Endothelial cell (in vitro differentiated cells): ENCODE data around the gene ALOX5. TPM values are rescaled to one million over a fixed set of nuclear protein-coding genes. Genes with fewer than 3 reads are reported as not detected.
"Not testable (repeated sequence)": the region's sequence is repeated elsewhere in the genome, so short reads cannot be mapped to it uniquely, and the experiment has no call there.

Source experiments
- DNase-seq: peaks from one replicate; pipeline ENCODE4 v3.0.0; 2021; ENCODE audit warnings: low spot score
- H3K27ac Mint-ChIP-seq: one replicate; pipeline ENCODE4 v1.8.0; 2021; ENCODE audit warnings: mixed read lengths, inconsistent platforms; ENCODE audit not compliant: unreplicated experiment
- H3K27me3 Mint-ChIP-seq: one replicate; pipeline ENCODE4 v1.8.0; 2021; ENCODE audit warnings: mild to moderate bottlenecking, moderate library complexity, mixed read lengths, inconsistent platforms; ENCODE audit not compliant: unreplicated experiment
- H3K36me3 Mint-ChIP-seq: one replicate; pipeline ENCODE4 v1.8.0; 2021; ENCODE audit warnings: mild to moderate bottlenecking, low read depth, mixed read lengths, inconsistent platforms; ENCODE audit not compliant: unreplicated experiment
- H3K4me1 Mint-ChIP-seq: one replicate; pipeline ENCODE4 v1.8.0; 2021; ENCODE audit warnings: mild to moderate bottlenecking, mixed read lengths, inconsistent platforms; ENCODE audit not compliant: unreplicated experiment
- H3K4me3 Mint-ChIP-seq: one replicate; pipeline ENCODE4 v1.8.0; 2021; ENCODE audit warnings: mild to moderate bottlenecking, mixed read lengths, inconsistent platforms; ENCODE audit not compliant: unreplicated experiment
- H3K9me3 Mint-ChIP-seq: one replicate; pipeline ENCODE4 v1.8.0; 2021; ENCODE audit warnings: mixed read lengths, inconsistent platforms; ENCODE audit not compliant: unreplicated experiment
- total RNA-seq: library from RNA; stranded (reverse); fragmentation: NEBNext Ultra II Directional; extraction: Animal tissue kit (Norgen Biotek cat#: 25700); gene quantifications from one replicate; pipeline ENCODE4 v1.2.1, GENCODE V29; 2021; ENCODE audit not compliant: unreplicated experiment
- TF ChIP-seq, protein P1 (sequence below): fragments of 200-600 bp; sonication (generic); IDR thresholded peaks from one replicate; pipeline ENCODE4 v1.5.0; 2021; ENCODE audit warnings: antibody characterized with exemption; ENCODE audit not compliant: unreplicated experiment

Gene ALOX5
- total RNA-seq, 1 donor from 2014 or later = 0.18 TPM

DNA sequence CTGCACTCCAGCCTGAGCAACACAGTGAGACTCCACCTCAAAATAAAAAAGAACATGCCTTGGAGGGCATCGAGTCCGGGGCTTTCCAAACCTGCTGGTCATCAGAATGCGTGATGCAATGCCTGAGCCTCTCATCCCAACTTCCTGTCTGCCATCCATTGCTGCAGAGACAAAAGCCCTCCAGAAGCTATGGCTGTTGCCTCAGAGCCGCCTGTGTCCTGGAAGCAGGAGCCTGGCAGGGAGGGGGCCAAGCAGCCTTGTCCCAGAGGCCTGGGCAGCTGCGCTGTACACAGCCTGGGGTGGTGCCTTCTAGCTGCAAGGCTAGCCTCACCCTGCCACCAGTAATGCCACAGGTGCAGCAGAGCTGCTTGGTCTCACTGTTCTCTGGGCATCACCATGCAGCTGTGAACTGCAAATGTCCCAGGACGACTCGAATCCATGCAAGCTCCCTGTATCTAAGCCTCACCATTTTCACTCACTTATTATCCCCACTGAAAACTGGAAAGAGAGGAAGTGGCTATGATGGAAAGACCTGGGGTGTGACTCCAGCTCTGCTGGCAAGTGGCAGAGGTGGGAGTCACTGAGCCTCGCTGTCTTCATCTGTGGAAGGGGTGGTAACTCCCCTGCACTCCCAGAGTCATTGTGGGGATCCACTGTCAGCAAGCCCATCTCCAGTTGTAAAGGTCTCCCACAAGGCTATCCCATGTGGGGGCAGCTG is 7.0 kb downstream of the ALOX5 start:
- H3K4me1 Mint-ChIP-seq = peaks cover 3% of the 10 kb centered on the region
- no peak overlapping the region for H3K27ac Mint-ChIP-seq
- H3K9me3 Mint-ChIP-seq = no peaks in the 10 kb centered on the region
- peaks cover 14% of the 10 kb centered on the region for H3K27me3 Mint-ChIP-seq
- no peaks in the 10 kb centered on the region for H3K36me3 Mint-ChIP-seq
- DNase-seq = no peak
- no peak overlapping the region for H3K4me3 Mint-ChIP-seq
- TF ChIP-seq, protein P1, sequence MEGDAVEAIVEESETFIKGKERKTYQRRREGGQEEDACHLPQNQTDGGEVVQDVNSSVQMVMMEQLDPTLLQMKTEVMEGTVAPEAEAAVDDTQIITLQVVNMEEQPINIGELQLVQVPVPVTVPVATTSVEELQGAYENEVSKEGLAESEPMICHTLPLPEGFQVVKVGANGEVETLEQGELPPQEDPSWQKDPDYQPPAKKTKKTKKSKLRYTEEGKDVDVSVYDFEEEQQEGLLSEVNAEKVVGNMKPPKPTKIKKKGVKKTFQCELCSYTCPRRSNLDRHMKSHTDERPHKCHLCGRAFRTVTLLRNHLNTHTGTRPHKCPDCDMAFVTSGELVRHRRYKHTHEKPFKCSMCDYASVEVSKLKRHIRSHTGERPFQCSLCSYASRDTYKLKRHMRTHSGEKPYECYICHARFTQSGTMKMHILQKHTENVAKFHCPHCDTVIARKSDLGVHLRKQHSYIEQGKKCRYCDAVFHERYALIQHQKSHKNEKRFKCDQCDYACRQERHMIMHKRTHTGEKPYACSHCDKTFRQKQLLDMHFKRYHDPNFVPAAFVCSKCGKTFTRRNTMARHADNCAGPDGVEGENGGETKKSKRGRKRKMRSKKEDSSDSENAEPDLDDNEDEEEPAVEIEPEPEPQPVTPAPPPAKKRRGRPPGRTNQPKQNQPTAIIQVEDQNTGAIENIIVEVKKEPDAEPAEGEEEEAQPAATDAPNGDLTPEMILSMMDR = no peak

DNA sequence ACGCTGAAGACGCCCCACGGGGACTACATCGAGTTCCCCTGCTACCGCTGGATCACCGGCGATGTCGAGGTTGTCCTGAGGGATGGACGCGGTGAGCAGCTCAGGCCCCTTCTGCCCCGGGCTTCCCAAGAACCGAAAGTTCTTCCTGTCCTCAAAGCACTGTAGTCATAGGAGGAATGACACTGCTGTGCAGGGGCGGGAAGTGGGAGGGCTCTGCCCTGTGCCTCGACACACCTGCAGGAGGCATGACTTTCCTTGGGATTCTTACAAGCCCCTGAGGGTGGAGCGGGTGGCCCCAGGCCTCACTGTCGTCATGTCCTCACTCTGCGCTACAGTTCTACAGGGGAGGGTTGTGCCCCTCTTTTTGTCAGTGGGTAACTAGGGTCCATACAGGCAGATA is 8.6 kb downstream of the ALOX5 start:
- Mint-ChIP-seq H3K4me3 (no peak overlapping the region), H3K9me3 (no peaks in the 10 kb centered on the region), H3K4me1 (no peaks in the 10 kb centered on the region), H3K27me3 (peaks cover 9% of the 10 kb centered on the region), H3K27ac (no peak overlapping the region), H3K36me3 (no peaks in the 10 kb centered on the region)
- no peak for DNase-seq
- TF ChIP-seq, protein P1 = no peak

DNA sequence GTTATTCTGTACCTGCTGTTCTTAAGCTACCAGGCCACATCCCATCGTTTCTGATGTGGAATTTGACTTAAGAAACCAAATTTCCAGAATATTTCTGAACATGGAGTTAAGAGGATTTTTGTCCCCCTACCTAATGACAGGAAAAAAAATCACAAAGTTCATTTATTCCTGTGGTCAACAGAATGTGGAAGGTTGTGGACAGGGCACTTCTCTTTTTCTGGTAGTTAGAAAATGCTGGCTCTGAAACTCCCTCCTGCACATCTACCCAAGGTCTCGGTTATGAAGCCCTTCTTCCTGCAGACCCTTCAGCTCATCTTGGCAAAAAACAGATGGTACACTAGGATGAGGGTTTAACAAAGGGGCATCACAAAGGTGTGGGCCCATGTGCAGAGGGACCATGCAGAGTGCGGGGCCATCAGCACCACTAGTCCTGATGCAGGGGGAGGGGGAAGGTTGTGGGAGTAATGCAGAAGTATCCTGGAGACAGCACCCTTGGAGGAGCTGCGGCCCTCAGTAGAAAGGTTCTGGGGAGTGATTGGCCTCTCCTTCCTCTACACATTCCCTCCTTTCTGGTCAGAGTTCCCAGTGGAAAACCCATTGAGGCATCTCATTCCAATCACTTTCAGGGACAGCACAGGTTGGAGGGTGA is 9.8 kb downstream of the ALOX5 start:
- DNase-seq = no peak
- H3K36me3 Mint-ChIP-seq = no peaks in the 10 kb centered on the region
- TF ChIP-seq, protein P1 = no peak
- H3K4me3 Mint-ChIP-seq = no peak overlapping the region
- no peaks in the 10 kb centered on the region for H3K9me3 Mint-ChIP-seq
- H3K4me1 Mint-ChIP-seq = no peaks in the 10 kb centered on the region
- H3K27ac Mint-ChIP-seq = no peak overlapping the region
- peaks cover 7% of the 10 kb centered on the region for H3K27me3 Mint-ChIP-seq

DNA sequence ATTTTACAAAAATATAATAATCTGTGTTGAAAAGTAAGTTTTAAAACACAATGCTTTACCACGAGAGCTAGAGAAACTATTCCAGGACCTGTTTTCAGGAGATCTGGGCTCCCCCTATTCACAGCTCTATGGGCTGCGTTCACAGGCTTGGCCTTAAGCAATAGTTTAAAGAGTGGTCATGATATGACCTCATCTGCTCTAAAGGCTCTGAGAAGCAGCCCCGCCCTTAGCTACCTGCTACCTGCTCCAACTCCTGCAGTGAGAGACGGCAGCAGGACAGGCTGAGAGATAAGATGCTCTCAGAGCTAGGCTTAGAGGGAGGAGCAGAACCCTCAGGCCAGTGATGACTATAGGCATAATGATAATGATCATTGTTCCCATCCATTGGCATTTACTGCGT is 12.6 kb downstream of the ALOX5 start:
- Mint-ChIP-seq H3K27ac (no peak overlapping the region), H3K4me3 (no peak overlapping the region), H3K4me1 (no peaks in the 10 kb centered on the region), H3K36me3 (peaks cover 7% of the 10 kb centered on the region), H3K27me3 (peaks cover under 1% of the 10 kb centered on the region), H3K9me3 (peaks cover 4% of the 10 kb centered on the region)
- TF ChIP-seq, protein P1 = no peak
- DNase-seq = no peak

DNA sequence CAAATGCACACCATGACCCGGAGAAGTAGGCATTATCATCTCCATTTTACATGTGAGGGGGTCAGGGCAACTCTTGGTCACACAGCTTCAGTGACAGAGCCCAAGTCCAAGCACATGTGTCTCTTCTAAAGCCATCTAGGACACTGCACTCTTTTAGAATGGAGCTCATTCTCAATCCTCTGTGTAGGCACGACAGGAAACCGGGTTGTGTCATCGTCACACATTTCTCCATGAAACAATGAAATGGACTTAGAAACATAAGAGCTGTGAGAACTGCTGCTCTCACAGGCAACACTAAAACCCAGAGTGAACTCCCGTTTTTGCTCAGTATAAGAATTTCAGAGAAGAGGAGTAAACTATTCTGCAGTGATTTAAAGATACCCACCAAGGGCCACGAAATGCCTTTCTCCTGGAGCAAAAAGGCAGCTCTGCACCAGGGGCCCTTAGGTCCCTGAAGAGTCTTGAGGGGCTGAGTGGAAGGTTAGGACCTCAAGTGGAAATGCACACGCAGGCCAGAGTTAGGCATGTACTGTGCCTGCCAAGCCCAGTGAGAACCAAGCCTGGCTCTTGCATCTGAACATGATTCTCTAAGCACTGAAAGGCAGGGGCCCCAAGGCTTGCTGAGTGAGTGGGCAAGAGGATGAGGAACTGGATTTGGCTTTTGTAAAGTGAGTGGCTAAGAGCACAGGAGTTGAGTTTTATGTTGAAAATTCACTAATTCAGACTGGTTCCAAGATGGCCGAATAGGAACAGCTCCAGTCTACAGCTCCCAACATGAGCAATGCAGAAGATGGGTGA is 13.3 kb downstream of the ALOX5 start:
- Mint-ChIP-seq H3K36me3 (peaks cover 7% of the 10 kb centered on the region), H3K4me3 (no peak overlapping the region), H3K27ac (no peak overlapping the region), H3K27me3 (no peaks in the 10 kb centered on the region), H3K4me1 (no peaks in the 10 kb centered on the region), H3K9me3 (peaks cover 4% of the 10 kb centered on the region)
- TF ChIP-seq, protein P1 = no peak
- DNase-seq = no peak

GRCh38 chr10:45389671-45390070 is 15.7 kb downstream of the ALOX5 start:
- not testable (repeated sequence) for H3K27ac Mint-ChIP-seq, H3K9me3 Mint-ChIP-seq, DNase-seq, H3K27me3 Mint-ChIP-seq, H3K4me3 Mint-ChIP-seq, H3K36me3 Mint-ChIP-seq, H3K4me1 Mint-ChIP-seq

- not testable (repeated sequence) for H3K4me1 Mint-ChIP-seq, H3K4me3 Mint-ChIP-seq, H3K36me3 Mint-ChIP-seq, DNase-seq, H3K9me3 Mint-ChIP-seq, H3K27me3 Mint-ChIP-seq, H3K27ac Mint-ChIP-seq
Observed at GRCh38 chr10:45391636-45392035, 17.6 kb downstream of the ALOX5 start.
